Upper lobe of left lung (tissue), 4 donors: Measurements from ENCODE around the gene SPTLC3.

Experiments
- POLR2A ChIP-seq, 4 donors: fragments of 450-650 bp; IDR thresholded peaks; one replicate each; pipeline ENCODE4 v1.5.1; 2016 to 2017; ENCODE audit warnings: antibody characterized with exemption in 4 of 4, mild to moderate bottlenecking in 2 of 4
- POLR2AphosphoS5 ChIP-seq, 2 donors: sonication (generic); formaldehyde crosslinking; IDR thresholded peaks; one replicate each; pipeline ENCODE4 v1.5.1; 2017; ENCODE audit warnings: antibody characterized with exemption in 2 of 2
- TF ChIP-seq, protein P1 (sequence below), 6 experiments: fragments of 450-650 bp in 4 of 6; fragments of 200-600 bp in 2 of 6; sonication (generic) in 2 of 6; IDR thresholded peaks; one replicate each; pipeline ENCODE4 v1.5.1; 2016 to 2019; ENCODE audit warnings: antibody characterized with exemption in 6 of 6

DNA sequence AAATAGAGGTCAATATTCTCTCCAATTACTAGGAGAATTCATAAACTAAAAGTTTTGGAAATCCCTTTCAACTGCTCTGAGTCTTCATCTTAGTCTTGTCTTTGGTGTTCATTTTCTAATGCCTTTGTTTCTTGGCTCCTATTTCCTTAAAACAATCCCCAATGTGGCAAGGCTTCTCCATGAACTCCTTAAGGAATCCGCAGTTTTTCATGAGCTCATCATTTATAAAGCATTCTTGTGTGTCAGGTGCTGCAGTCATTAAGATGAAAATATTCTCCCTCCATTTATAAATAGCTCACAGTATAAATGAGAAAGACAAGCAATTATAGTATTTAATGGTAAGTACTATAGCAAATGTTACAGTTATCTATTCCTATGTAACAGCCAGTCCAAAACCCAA is 4.6 kb downstream of the SPTLC3 start:
- TF ChIP-seq, protein P1, sequence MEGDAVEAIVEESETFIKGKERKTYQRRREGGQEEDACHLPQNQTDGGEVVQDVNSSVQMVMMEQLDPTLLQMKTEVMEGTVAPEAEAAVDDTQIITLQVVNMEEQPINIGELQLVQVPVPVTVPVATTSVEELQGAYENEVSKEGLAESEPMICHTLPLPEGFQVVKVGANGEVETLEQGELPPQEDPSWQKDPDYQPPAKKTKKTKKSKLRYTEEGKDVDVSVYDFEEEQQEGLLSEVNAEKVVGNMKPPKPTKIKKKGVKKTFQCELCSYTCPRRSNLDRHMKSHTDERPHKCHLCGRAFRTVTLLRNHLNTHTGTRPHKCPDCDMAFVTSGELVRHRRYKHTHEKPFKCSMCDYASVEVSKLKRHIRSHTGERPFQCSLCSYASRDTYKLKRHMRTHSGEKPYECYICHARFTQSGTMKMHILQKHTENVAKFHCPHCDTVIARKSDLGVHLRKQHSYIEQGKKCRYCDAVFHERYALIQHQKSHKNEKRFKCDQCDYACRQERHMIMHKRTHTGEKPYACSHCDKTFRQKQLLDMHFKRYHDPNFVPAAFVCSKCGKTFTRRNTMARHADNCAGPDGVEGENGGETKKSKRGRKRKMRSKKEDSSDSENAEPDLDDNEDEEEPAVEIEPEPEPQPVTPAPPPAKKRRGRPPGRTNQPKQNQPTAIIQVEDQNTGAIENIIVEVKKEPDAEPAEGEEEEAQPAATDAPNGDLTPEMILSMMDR (IDR thresholded peaks at IDR 0.05): no peak
- TF ChIP-seq POLR2A (IDR thresholded peaks at IDR 0.05) (no peak), POLR2AphosphoS5 (IDR thresholded peaks at IDR 0.05) (no peak)
